Measurements from ENCODE around the gene EIPR1.
A peak's percentile ranks its signal among the peaks of the same experiment; 100 is the strongest.

The EIPR1 gene

DNA sequence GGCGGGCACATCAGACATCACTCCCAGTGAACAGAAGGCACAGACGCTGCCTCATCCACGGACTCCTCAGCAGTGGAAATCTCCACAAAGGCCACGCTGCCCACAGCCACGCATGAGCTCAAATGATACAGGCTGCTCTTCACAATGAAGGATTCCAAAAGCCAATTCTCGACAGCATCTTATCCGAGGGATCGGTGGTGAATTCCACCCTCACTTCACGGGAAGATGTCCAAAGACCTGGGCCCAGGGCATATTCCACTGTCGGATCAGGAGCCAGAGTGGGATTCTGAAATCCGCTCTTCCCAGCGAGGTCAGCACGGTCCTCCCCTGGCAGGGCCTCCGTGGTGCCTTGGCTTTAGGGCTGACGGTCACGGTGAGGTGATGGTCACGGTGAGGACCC is 55.8 kb downstream of the EIPR1 start:
- no peak for DNase-seq

DNA sequence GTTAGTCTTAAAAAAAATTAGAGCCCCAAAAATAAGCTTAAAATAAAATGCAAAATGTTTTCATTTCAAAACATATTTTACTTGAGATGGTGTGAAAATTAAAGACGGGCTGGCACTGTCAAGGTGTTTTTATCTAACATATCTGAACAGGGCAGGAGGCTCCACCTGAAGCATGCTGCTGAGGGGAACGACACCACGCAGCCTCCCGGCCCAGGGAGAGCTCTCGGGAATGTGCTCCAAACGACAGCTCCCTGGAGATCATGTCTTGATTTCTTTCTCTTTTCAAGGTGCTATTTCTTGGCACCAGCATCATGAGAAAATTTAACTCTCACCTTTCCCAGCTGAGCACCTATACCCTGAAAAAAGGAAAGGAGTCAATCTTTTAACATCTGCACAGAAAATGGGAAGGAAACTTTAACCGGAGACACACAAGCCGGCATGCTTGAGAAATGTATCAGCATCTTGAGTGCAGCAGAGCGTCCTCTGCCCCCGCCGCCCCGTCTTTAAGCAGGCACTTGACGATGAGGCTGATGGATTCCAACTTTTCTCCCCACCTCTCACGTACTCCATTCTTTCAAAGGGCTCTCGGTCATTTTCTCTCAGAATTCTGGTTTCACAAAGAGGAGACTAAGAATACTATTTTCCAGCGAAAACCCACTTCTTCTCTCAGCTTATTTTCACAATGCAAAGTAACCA is 56.6 kb downstream of the EIPR1 start:
- DNase-seq: no peak

DNA sequence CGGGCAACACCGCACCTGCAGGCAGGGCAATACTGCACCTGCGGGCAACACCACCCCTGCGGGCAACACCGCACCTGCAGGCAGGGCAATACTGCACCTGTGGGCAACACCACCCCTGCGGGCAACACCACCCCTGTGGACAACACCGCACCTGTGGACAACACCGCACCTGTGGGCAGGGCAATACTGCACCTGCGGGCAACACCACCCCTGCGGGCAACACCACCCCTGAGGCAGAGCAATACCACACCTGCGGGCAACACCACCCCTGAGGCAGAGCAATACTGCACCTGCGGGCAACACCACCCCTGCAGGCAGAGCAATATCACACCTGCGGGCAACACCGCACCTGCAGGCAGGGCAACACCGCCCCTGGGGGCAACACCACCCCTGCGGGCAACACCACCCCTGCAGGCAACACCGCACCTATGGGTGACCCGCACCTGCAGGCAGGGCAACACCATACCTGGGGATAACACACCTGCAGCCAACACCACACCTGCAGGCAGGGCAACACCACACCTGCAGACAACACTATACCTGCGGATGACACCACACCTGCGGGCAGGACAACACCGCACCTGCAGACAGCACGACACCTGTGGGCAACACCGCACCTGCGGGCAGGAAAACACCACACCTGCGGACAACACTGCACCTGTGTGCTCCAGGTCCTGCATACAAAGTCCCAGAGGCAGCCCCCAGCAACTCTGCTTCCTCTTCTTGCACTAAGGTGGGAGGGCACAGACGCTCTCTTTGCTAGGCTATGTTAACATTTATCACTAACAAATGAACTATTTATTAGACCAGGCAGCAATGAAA is 57.7 kb downstream of the EIPR1 start:
- no peak for DNase-seq

GRCh38 chr2:3319134-3319533 is 58.5 kb downstream of the EIPR1 start:
- no peak for DNase-seq

DNA sequence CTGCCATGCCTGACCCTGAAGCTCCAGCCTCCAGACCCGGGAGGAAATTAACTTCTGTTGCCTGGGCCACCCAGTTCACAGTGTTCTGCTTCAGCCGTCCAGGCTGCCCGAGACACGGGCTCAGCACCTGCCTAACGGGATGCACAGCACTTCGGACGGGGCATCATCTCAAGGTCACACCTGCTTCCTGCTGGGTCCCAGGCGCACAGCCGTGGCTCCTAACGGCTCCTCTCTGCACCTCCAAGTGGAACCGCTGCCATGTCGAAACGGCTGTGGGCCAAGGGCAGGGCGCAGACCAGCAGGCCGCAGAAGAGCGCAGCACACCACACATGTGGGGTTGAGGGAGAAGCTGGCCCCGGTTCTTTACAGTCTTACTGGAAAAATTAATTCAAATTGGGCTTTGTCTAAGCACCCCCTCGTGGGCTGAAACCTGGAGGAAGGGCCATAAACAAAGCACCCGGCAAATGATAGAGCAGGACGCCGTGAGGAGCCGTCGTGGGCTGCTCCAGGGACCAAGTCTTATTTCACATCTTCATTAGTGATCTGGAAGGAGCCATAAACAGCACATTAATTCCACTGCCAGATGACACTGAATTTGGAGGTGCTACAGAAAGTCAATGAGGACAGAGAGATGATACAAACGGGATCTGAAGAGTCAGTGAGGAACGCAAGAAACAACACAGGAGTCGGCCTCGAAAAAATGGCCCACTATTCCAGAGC is 59.6 kb downstream of the EIPR1 start:
- no peak for DNase-seq

GRCh38 chr2:3317277-3317685 is 60.3 kb downstream of the EIPR1 start:
- no peak for DNase-seq

GRCh38 chr2:3316456-3317276 is 61.0 kb downstream of the EIPR1 start:
- DNase-seq: no peak

- DNase-seq: no peak
Measured at GRCh38 chr2:3314626-3315025, 63.0 kb downstream of the EIPR1 start.

DNA sequence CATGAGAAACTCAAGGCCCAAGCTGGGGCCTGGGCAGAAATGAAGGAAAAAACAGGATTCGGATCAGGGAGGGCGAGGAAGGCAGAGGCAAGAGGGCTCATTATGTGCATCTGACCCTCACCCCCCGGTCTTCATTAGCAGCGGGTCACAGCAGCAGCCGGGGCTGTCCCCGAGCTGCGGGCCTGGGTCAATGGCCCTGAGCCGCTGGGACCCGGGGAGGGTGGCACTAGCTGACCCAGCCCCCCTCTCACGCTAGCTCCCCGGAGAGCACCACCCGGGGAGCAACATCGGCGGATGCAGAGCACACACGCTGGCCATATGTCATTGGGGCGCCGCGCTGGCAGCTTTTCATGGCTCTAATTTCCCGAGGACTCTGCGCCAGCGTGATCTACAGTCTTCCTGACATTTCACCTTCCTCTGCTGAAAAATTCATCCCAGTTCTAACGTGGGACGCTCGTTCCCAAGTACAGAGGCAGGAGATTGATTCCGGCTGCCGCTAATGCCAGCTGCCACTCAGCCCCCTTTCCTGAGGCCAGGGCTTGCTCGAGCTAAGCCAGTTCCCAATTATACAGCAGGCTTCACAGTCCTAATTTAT is 63.7 kb downstream of the EIPR1 start:
- no peak for DNase-seq

DNA sequence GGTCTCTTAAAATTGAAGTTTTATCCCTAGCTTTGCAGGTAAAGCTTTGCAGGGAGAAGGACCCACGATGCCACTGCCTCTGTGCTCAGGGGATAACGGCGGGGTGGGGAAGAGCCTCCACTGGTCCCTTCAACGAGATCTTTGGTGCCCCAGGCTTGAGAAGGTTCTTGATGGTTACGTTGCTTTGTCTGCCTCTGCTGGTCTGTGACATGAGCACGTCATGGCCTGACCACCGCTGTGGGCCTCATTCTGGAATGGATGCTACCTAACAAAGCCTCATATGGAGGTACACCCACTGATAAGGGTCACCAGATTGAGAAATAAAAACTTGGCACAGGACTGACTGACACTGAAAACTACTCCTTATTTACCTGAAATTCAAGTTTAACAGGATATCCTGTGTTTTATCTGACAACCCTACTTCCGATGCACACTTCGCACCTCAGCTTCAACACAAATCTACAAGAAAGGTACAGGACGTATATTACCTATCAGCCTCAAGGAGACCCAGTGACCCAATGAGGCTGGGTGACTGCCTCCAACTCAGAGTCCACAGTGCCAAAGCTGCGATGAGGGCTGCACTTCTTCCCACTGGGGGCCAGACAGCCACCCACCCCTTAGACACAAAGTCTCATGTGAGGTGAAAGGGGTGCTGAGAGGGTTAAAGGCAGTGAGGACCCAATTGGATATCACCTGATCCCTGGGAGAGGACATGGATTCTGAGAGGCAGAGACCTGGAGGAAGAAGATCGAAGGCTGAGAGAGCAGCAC is 64.9 kb downstream of the EIPR1 start:
- DNase-seq: no peak

GRCh38 chr2:3311601-3312000 is 66.0 kb downstream of the EIPR1 start:
- DNase-seq: no peak

GRCh38 chr2:3309496-3310355 is 67.9 kb downstream of the EIPR1 start:
- DNase-seq: no peak

GRCh38 chr2:3307901-3308300 is 69.7 kb downstream of the EIPR1 start:
- DNase-seq: no peak

DNA sequence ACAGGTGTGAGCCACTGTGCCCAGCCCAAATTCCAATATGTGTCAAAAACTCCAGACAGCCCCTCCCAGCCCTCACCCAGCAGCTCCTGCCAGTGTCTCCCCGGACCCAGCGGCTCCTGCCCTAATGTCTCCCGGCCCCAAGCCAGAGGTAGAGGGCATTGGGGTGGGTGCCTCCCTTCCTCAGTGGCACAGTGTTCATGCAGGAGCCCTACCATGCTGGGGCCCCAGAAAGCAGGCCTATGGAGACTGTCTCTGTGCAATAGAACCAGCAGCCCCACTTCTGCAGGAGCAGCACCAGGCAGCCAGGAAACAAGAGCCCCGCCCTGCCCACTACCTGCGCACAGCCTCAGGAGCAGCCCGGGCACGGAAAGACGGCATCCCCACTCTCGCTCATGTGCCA is 70.4 kb downstream of the EIPR1 start:
- DNase-seq: no peak

GRCh38 chr2:3305952-3306351 is 71.7 kb downstream of the EIPR1 start:
- DNase-seq: no peak

DNA sequence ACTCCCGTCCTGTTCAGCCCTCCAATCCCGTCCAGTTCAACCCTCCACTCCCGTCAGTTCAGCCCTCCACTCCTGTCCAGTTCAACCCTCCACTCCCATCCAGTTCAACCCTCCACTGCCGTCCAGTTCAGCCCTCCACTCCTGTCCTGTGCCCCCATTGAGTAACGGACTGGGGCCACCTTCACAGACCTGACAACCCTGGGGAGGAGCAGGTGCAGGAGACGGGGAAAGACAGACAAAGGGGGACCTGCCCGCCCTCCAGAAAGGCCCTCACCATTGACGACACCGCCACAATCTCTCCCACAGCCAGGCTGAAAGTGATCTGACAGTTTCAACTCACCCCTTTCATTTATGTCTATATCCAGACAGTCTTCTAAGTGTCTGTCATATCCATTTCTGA is 72.2 kb downstream of the EIPR1 start:
- DNase-seq: no peak

- peak; percentile 72 for DNase-seq
Measured at GRCh38 chr2:3303583-3304406, 73.8 kb downstream of the EIPR1 start.

GRCh38 chr2:3302751-3303582 is 74.7 kb downstream of the EIPR1 start:
- DNase-seq: no peak

GRCh38 chr2:3302421-3302750 is 75.2 kb downstream of the EIPR1 start:
- DNase-seq: no peak
